Stimulated activated CD8-positive, alpha-beta memory T cell treated with anti-CD3 and anti-CD28 coated beads, Interleukin-15, amount 100 ng/mL, for 1 hour (primary cell): ENCODE data around the gene TDRD12.
"Not testable (repeated sequence)": the region's sequence is repeated elsewhere in the genome, so short reads cannot be mapped to it uniquely, and the experiment has no call there.

ENCODE experiments used
- DNase-seq: peaks from one replicate; pipeline ENCODE4 v3.0.0-alpha.2; 2020; ENCODE audit warnings: low read depth

TDRD12 gene

GRCh38 chr19:32831611-32832010, 112.0 kb downstream of the TDRD12 start:
- no peak for DNase-seq

GRCh38 chr19:32832094-32832493, 112.5 kb downstream of the TDRD12 start:
- not testable (repeated sequence) for DNase-seq

- DNase-seq, result not testable (repeated sequence)
These were observed 113.3 kb downstream of the TDRD12 start for GRCh38 chr19:32832825-32833224.

- not testable (repeated sequence) for DNase-seq
These were observed 113.8 kb downstream of the TDRD12 start for GRCh38 chr19:32833388-32833787.

- no peak for DNase-seq
These were observed 118.0 kb downstream of the TDRD12 start for GRCh38 chr19:32837531-32837930.

- DNase-seq, result no peak
These were observed 122.5 kb downstream of the TDRD12 start for GRCh38 chr19:32842061-32842460.

GRCh38 chr19:32843716-32844245, 124.2 kb downstream of the TDRD12 start:
- DNase-seq, result no peak

- not testable (repeated sequence) for DNase-seq
These were observed 128.5 kb downstream of the TDRD12 start for GRCh38 chr19:32848035-32848434.

- DNase-seq, result no peak
These were observed 132.6 kb downstream of the TDRD12 start for GRCh38 chr19:32852216-32852615.

GRCh38 chr19:32856818-32857217, 137.3 kb downstream of the TDRD12 start:
- not testable (repeated sequence) for DNase-seq

GRCh38 chr19:32857584-32857983, 138.0 kb downstream of the TDRD12 start:
- no peak for DNase-seq

GRCh38 chr19:32858155-32858554, 138.6 kb downstream of the TDRD12 start:
- no peak for DNase-seq

GRCh38 chr19:32858559-32858958, 139.0 kb downstream of the TDRD12 start:
- DNase-seq, result no peak

GRCh38 chr19:32859591-32859990, 140.0 kb downstream of the TDRD12 start:
- no peak for DNase-seq

GRCh38 chr19:32861596-32861995, 142.0 kb downstream of the TDRD12 start:
- no peak for DNase-seq

GRCh38 chr19:32862173-32862572, 142.6 kb downstream of the TDRD12 start:
- no peak for DNase-seq

GRCh38 chr19:32862741-32863140, 143.2 kb downstream of the TDRD12 start:
- no peak for DNase-seq

- no peak for DNase-seq
These were observed 143.7 kb downstream of the TDRD12 start for GRCh38 chr19:32863301-32863700.

GRCh38 chr19:32863841-32864240, 144.3 kb downstream of the TDRD12 start:
- DNase-seq, result no peak

GRCh38 chr19:32864318-32865007, 144.9 kb downstream of the TDRD12 start:
- no peak for DNase-seq

- DNase-seq, result no peak
These were observed 145.8 kb downstream of the TDRD12 start for GRCh38 chr19:32865326-32865725.

- no peak for DNase-seq
These were observed 146.5 kb downstream of the TDRD12 start for GRCh38 chr19:32866061-32866460.

GRCh38 chr19:32866564-32867265, 147.1 kb downstream of the TDRD12 start:
- DNase-seq, result no peak
